ENCODE data around the gene LRRC26.

Gene LRRC26

DNA sequence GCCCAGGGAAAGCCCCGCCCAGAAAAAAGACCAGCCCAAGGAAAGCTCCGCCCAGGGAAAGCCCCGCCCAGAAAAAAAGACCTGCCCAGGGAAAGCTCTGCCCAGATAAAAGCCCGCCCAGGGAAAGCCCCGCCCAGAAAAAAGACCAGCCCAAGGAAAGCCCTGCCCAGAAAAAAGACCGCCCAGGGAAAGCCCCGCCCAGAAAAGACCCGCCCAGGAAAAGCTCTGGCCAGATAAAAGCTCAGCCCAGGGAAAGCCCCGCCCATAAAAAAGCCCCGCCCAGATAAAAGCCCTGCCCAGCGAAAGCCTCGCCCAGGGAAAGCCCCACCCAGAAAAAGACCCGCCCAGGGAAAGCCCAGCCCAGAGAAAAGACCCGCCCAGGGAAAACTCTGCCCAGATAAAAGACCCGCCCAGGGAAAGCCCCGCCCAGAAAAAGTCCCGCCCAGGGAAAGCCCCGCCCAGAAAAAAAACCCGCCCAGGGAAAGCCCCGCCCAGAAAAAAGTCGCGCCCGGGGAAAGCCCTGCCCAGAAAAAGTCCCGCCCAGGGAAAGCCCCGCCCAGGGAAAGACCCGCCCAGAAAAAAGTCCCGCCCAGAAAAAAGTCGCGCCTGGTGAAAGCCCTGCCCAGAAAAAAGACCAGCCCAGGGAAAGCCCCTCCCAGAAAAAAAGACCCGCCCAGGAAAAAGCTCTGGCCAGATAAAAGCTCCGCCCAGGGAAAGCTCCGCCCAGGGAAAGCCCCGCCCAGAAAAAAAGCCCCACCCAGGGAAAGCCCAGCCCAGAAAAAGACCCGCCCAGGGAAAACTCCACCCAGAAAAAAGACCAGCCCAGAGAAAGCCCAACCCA is 19.0 kb downstream of the LRRC26 start:
- peak; percentile 35 for ATAC-seq
- DNase-seq = peak; percentile 75

DNA sequence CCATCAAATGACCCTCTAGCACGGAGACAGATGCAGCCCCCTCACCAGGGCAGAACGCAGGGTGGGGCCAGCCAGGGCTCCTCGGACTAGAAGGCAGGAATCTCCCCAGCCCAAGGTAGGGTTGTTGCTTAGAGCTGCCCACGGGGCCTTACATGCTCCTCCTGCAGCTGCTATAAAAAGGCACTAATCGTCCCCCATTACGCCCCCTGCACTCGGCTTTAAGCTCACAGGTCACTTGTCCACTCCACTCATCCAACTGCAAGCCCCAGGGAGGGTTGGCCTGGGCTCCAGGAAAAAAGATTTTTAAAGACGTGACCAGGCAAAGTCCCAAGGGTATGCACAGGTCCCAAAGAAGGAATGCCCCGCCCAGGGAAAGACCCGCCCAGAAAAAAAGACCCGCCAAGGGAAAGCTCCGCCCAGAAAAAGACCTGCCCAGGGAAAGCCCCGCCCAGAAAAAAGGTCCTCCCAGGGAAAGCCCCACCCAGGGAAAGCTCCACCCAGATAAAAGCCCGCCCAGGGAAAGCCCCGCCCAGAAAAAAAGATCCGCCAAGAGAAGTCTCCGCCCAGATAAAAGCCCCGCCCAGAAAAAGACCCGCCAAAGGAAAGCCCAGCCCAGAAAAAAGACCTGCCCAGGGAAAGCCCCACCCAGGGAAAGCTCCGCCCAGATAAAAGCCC is 19.8 kb downstream of the LRRC26 start:
- ATAC-seq = no peak
- peak; percentile 67 for DNase-seq

DNA sequence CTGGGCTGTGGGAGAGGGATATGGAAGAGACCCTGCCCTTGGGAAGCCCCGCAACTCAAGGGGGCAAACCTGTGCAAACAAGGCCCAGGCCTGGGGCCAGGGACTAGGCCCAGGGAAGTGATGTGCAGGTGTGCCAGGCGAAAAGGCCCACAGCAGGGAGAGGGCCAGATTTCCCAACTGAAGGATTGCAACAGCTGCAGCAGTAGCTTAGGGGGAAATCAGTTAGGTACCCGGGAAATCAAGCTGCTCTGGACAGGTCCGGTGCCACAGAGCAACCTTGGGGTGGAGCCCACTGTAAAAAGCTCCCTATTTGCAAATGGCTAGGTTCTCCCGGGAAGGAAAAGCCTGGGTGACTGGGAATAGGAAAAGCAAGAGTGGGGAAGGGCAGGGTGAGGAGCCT is 20.5 kb downstream of the LRRC26 start:
- ATAC-seq = no peak
- no peak for DNase-seq

DNA sequence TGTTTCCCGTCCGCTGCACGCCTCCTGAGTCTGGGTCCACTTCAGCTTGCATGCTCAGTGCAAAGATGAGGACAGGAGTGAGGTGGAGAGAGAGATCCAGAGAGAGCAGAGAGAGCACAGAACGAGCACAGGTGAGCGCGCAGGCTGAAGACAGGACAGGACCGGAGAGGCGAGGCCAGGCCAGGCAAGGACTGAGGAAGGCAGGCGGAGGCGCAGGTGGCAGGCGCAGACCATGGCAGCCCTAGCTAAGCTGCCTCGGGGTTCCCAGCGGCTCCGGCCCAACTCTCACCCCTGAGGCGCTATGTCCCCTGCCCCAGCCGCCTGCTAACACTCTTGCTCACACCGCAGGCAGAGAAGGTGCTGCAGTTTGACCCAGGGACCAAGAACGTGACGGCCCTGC is 21.2 kb downstream of the LRRC26 start:
- ATAC-seq (no peak), DNase-seq (no peak)

DNA sequence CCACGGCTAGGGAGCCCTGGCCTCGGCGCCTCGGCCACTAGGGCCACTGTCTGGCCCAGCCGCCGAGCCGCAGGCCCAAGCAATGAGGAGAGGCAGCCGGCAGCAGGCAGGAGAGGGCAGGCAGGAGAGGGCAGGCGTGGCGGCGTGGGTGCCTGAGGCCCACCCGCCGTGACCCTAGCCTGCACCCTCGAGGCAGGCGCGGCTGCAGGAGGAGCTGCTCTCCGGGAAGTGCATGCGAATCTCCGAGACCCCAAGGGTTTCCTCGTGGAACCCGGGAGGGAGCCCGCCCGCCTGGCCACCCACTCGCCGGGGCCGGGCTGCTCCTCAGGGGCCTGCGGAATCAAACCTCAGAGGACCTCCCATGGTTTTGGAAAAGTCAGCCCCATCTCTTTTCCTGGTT is 21.6 kb downstream of the LRRC26 start:
- ATAC-seq (no peak), DNase-seq (no peak)

DNA sequence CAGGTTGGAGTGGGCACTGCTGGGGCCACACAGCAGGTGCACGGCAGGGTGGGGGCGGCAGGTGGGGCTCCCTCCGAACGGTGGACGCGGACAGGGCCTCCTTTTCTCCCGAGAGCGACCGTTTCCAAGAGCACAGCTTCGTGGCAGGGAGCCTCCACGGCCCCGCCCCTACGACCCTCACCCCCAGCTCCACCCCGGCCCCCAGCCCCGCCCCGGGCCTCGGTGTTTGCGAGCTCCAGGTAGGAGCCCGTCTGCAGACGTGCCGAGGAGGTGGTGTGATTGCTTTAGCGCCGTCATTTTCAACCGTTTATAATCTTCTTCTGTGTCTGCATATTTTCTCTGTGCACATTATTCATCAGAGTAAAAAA is 22.1 kb downstream of the LRRC26 start:
- DNase-seq (no peak), ATAC-seq (no peak)

DNA sequence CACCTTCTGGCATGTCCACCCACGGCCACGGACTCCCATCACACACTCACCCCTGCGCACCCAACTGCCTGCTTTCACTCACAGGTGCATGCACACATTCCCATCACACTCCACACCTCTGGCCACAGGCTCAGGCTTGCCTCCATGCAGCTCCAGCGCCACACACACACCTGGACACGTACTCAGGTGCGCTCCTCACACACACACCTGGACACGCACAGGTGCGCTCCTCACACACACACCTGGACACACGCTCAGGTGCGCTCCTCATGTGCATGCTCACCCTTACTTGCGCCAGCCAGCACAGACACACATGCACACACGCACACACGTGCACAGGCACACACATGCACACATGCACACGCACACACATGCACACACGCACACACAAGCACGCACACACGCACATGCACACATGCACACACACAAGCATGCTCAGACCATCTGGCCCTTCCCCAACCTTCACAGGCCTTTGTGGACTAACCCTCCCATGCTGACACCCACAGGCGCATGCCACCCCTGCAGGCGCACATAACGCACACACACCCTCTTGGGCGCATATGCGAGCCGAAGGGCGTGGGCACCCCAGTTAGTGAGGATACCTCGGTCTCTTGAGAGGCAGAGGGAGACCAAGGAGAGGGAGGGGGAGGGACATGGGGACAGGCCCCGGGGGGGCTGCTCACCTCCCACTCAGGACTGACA is 22.6 kb downstream of the LRRC26 start:
- no peak for DNase-seq
- no peak for ATAC-seq

DNA sequence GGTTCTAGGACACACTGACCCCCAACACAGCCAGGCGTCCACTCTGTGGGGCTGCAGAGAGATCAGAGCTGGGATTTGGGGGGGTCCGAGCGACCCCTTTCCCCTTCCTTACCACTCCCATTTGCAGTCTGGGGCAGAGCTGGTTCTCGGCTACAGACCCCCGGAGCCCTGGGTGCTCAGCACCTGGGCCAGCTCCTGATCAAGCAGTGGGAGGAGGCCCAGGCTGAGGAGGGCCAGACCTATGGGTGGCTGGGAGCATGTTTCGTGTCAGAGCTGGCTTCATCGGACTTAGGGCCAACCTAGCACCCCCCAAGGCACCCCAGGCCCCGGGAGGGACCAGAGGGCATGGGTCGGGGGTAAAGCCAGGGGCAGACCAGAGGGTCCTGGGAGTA is 23.3 kb downstream of the LRRC26 start:
- ATAC-seq = no peak
- DNase-seq = no peak

- no peak for DNase-seq
- no peak for ATAC-seq
Observed at GRCh38 chr9:137145731-137146526, 23.9 kb downstream of the LRRC26 start.

- ATAC-seq = no peak
Observed at GRCh38 chr9:137143459-137143858, 26.4 kb downstream of the LRRC26 start.

DNA sequence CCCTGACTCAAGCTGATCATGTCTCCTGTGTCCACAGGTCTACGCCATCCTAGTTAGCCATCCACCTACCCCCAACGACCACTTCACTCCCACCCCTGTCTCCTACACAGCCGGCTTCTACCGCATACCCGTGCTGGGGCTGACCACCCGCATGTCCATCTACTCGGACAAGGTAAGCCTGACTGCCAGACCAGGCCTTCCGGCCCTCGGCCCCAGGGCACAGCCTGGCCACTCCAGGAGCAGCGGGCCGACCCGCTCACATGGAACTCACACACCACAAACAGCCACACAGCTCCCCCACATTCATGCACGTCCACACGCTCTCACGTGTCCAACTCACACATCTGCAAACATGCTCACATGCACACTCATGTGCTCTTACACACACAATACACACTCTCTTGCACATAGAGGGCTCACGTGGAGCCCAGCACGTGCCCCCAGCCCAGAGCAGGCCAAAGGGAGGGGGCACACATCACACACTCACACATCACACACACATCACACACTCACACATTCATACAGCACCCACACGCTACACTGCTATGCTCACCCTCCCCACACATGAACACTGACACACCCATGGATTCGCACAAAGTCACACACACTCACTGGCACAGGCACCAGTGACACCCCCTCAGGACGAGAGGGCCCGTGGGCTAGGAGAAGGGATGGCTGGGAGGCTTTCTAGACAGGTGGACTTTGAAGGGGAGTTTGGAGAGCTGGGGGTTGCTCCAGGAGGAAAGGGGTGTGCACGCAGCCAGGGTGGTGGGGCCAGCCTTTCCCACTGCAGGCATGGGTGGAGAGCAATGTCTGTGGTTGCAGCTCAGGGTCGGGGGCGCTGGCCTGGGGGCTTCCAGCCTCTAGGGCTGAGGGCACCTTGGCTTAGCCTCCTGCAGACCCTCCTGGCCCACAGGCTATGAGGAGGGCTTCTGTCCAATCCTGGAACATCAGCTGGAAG is 27.6 kb downstream of the LRRC26 start:
- DNase-seq = no peak
- ATAC-seq = no peak

More at GRCh38 chr9:137143459-137143858, 26.4 kb downstream of the LRRC26 start:
- DNase-seq = no peak

DNA sequence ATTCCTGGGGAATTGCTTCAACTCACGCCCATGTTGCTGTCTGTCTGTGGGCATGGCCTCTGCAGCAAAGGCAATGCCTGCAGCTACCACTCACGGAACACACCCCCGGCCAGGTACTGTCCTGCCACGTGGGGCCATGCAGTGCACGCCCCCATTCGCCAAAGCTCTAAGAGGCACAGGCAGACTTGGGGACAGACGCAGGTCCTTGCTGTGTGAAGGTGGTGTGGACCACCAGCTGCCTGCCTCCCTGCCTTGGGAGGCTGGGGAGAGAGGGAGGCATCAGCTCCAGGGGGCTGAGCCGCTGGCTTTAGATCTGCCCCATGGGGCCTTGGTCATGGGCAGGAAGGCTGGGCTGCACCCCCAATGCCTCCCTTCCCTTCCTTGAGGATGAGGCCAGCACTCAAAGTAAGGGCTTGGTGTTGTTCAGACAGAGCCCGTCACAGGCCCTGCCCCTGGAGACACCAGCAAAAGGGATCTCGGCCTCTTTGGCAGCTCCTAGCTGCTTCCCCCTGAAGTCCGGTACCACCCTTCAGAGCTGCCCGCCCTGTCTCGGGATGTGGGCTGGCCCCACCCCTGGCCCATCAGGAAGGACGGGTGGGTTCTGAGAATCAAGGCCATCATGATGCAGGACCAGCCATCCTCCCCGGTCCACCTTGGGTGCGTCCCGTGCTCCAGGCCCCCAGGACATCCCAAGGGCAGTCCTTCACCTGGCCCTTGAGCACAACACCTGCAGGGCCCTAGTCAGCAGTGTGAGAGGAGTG is 28.6 kb downstream of the LRRC26 start:
- DNase-seq (no peak), ATAC-seq (no peak)

GRCh38 chr9:137140151-137141012 is 29.5 kb downstream of the LRRC26 start:
- DNase-seq (no peak), ATAC-seq (no peak)

- DNase-seq = no peak
- no peak for ATAC-seq
Observed at GRCh38 chr9:137139468-137140150, 30.2 kb downstream of the LRRC26 start.

DNA sequence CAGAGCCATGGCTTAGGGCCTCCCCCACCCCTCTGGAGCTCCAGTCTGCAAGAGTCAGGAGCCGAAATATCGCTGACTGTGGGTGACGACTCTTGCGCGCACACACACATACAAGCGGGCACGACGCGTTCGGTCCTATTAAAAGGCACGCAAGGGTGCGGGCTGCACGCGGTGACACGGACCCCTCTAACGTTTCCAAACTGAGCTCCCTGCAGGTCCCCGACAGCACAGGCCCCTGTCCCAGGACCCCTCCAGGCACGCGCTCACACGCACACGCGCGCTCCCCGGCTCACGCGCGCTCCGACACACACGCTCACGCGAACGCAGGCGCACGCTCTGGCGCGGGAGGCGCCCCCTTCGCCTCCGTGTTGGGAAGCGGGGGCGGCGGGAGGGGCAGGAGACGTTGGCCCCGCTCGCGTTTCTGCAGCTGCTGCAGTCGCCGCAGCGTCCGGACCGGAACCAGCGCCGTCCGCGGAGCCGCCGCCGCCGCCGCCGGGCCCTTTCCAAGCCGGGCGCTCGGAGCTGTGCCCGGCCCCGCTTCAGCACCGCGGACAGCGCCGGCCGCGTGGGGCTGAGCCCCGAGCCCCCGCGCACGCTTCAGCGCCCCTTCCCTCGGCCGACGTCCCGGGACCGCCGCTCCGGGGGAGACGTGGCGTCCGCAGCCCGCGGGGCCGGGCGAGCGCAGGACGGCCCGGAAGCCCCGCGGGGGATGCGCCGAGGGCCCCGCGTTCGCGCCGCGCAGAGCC is 31.0 kb downstream of the LRRC26 start, which contains the start of gene GRIN1:
TSS of gene GRIN1 (plus strand) at position 433 of the 746 bp plus-strand sequence. CDS start 333 bp downstream, outside the sequence.
- peak; percentile 43 for DNase-seq
- no peak for ATAC-seq

DNA sequence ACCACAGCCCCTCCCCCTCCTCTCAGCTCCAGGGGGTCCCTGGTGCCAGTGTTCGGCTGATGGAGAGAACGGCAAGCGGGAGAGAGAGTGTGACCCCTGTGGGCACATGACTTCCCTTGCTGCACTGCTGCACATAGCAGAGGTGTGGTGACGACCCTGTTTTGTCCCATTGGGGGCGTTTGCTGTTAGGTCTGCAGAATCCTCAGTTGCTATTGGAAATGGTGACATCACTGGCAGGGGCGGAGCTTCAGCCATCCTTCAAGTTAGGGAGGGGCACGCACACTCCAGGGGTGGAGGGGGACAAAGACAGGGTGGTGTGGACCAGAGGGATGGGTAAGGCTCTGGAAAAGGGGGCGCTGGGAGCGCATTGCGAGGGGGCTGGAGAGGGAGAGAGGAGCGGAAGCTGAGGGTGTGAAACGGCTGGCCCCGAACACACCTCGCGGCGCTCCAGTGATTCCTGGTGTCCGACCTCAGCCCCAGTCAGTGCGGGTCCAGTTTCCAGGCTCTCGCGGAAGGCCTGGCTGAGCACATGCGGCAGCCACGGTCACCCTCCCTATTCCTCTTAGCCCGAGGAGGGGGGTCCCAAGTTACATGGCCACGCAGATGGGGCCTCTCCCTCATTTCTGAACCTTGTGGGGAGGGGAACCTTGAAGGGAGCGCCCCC is 31.7 kb downstream of the LRRC26 start:
- ATAC-seq (no peak), DNase-seq (peak; percentile 35)

DNA sequence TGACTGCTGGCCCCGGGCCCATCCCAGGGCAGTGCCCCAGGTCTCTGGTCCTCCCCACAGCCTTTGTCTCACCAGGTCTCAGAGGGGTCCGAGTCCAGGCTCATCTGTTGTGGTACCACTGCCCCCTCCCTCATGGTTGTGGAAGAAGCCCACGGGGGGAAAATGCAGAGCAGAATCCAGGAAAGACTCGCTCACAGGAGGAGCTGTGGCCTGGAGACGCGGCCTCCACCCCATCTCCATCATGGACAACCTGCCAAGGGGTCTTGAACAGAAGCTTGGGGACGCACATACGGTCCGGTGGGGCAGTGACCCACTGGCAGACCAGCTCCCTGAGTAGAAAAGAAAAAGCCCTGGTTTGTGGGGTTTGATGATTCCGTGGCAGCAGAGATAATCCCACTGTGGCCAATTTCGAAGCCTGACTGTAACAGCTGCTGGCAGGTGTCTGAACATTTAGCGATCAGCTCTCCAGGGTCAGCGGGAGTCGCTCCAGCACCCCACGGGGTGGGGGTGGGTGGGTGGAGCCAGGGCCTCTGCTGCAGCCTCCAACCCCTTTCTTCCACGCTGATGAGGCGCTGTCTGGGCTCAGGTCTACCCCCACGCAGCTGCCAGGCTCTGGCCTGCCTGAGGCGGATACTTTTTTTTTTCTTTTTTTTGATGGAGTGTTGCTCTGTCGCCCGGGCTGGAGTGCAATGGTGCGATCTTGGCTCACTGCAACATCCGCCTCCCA is 32.8 kb downstream of the LRRC26 start:
- no peak for ATAC-seq
- no peak for DNase-seq
